Astrocyte of the cerebellum (primary cell): ENCODE results near the gene GDPD2.
"Not testable (repeated sequence)": the region's sequence is repeated elsewhere in the genome, so short reads cannot be mapped to it uniquely, and the experiment has no call there.

Experiments
- DNase-seq: peaks from one replicate; pipeline ENCODE4 v3.0.0-alpha.2; 2011; ENCODE audit warnings: low read depth
- H3K4me3 ChIP-seq: 2 replicates; pipeline ENCODE4 v1.5.1; 2011; ENCODE audit warnings: mild to moderate bottlenecking, low read depth, low read length, moderate library complexity
- CTCF ChIP-seq: IDR thresholded peaks from 2 replicates; pipeline ENCODE4 v1.5.1; 2012; ENCODE audit warnings: low read length, low read depth, moderate library complexity, mild to moderate bottlenecking; ENCODE audit errors: missing control alignments
- in situ Hi-C: cut with HindIII; loops from 2 replicates; pipeline ENCODE4 v1.10.0; 2017; ENCODE audit warnings: low sequenced_read_pairs

Gene GDPD2

GRCh38 chrX:70422851-70423341 is at the start of gene GDPD2:
Gene GDPD2 (plus strand): TSS chrX:70423314. CDS start chrX:70424985, 1,671 bp downstream.
- TF ChIP-seq CTCF: peak; percentile 23
- in situ Hi-C loops: no loop called here
- no peak within 1 kb of the TSS for H3K4me3 ChIP-seq
- peak; percentile 29 for DNase-seq

GRCh38 chrX:70386235-70386634 is 36.9 kb upstream of the GDPD2 start:
- no peak for TF ChIP-seq CTCF
- H3K4me3 ChIP-seq: no peak overlapping the region
- peak; percentile 0 for DNase-seq
- in situ Hi-C loops: no loop called here

GRCh38 chrX:70398899-70399298 is 24.2 kb upstream of the GDPD2 start:
- in situ Hi-C loops: no loop called here
- DNase-seq: no peak
- TF ChIP-seq CTCF: no peak
- no peak overlapping the region for H3K4me3 ChIP-seq

GRCh38 chrX:70400181-70400580 is 22.9 kb upstream of the GDPD2 start:
- DNase-seq, H3K4me3 ChIP-seq, in situ Hi-C loops: not testable (repeated sequence)

GRCh38 chrX:70402721-70403120 is 20.4 kb upstream of the GDPD2 start:
- no peak overlapping the region for H3K4me3 ChIP-seq
- no peak for DNase-seq
- in situ Hi-C loops: no loop called here
- TF ChIP-seq CTCF: no peak

GRCh38 chrX:70405003-70405402 is 18.1 kb upstream of the GDPD2 start:
- DNase-seq: no peak
- TF ChIP-seq CTCF: no peak
- in situ Hi-C loops: no loop called here
- no peak overlapping the region for H3K4me3 ChIP-seq

- H3K4me3 ChIP-seq: no peak overlapping the region
- DNase-seq: no peak
- no peak for TF ChIP-seq CTCF
- in situ Hi-C loops: no loop called here
These were observed 12.2 kb upstream of the GDPD2 start for GRCh38 chrX:70410921-70411320.
